EL (cell line): ENCODE measurements around the gene AMN1.
"Not testable (repeated sequence)": the region's sequence is repeated elsewhere in the genome, so short reads cannot be mapped to it uniquely, and the experiment has no call there.

Experiments
- DNase-seq: peaks from one replicate; pipeline ENCODE4 v3.0.0-alpha.2; 2016

Gene AMN1

DNA sequence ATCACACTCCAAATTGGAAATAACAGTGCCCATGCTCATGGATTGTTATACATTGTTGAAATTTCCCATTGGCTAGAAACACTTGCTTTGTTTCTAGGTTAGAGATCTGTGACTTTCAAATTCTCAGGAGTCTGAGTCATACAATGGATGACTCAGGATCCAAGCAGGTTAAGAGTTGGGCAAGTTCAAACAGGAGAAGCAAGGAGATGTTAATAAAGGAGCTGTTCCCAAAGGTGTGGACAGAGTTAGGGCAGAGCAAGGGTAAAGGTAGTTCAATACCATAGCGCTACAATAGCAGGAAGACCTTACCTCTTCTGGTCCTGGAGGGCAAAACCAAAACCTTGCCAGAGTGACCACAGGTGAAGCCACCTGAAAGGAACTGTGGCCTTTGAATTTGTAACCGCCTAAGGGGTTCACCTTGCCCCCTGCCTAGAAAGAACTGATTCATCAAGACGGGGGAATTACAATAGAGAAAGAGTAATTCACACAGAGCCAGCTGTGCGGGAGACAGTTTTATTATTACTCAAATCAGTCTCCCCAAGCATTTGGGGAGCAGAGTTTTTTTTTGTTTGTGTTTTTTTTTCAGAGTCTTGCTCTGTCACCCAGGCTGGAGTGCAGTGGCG is 4.2 kb upstream of the AMN1 start:
- peak; percentile 89 for DNase-seq

- not testable (repeated sequence) for DNase-seq
Observed at GRCh38 chr12:31731203-31731602, 2.4 kb upstream of the AMN1 start.

DNA sequence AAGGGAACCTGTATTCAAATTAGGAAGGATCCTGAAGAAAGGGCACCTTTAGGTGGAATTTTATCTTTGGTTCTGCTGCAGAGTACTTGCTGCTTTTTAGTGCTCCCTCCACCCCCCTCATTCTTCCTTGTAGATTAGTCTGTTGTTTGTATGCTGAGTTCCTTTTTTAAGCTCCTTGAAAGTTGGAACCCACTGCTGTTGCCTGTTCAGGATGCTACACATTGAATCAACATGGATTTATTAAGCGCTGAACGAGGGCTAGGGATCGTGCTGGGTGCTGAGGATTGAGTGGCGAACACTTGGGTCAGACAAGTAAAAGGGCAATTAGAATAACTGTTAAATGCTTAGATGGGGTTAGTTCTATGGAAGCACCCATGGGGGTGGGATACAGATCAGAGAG is 884 bp upstream of the AMN1 start:
- DNase-seq: no peak

GRCh38 chr12:31728289-31728916 is 418 bp downstream of the AMN1 start:
- no peak for DNase-seq

DNA sequence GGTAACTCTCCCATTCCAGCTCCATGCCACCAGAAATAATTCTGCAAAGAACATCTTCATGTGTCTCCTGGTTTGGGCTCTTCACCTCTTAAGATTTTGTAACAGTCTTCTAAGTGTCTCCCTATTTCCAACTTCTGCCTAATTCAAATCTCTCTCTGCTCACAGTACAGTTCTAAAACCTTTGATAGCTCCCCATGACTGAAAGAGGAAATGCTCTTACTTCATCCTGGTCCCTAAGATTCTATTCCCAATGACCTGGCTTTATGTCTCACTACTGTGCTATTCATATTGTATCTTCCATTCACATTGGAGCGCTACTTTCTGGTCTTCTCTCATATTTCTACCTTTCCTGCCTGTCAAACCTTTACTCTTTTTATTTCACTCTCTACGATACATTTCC is 1.6 kb downstream of the AMN1 start:
- DNase-seq: no peak

- DNase-seq: no peak
Observed at GRCh38 chr12:31726575-31726974, 2.2 kb downstream of the AMN1 start.

DNA sequence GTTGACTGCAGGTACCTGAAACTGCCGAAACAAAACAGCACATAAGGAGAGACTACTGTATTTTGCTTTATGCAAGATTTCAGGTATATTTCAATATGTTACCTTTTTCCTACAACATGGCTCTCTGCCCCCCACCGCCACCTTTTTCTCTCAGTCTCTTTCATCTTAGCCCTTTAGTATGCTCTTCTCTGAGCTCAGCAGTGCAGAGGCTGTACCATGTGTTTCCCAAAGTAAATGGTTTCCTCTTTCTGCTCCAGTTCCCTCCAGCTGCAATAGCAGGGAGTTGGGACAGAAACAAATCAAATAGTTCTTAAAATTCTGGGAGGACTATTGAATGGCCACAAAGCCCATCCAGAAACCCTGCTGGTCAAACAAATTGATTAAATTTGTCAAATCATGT is 4.3 kb downstream of the AMN1 start:
- DNase-seq: no peak

DNA sequence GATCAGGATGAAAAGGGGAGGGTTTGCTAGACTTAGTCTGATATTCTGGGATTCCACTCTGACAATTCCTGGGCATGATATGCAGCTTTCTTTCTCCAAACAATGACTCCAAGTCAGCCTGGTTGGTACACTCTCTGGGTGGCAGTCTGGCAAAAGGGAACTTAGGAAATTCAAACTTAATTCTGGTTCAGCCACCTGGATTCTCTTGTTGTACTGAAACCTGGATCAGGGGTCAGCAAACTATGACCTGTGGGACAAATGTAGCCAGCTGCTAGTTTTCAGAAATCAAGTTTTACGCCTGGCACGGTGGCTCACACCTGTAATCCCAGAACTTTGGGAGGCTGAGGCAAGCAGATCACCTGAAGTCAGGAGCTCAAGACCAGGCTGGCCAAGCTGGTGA is 6.2 kb downstream of the AMN1 start:
- DNase-seq: no peak

DNA sequence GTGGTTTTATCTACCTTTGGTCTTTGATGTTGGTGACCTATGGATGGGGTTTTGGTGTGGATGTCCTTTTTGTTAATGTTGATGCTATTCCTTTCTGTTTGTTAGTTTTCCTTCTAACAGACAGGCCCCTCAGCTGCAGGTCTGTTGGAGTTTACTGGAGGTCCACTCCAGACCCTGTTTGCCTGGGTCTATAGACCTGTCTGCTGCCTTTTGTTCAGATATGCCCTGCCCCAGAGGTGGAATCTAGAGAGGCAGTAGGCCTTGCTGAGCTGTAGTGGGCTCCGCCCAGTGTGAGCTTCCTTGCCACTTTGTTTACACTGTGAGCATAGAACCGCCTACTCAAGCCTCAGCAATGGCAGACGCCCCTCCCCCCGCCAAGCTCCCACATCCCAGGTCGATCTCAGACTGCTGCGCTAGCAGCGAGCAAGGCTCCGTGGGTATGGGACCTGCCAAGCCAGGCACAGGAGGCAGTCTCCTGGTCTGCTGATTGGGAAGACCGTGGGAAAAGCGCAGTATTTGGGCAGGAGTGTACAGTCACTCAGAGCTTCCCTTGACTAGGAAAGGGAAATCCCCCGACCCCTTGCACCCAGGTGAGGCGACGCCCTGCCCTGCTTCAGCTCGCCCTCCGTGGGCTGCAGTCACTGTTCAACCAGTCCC is 10.2 kb downstream of the AMN1 start:
- DNase-seq: not testable (repeated sequence)

GRCh38 chr12:31716998-31717397 is 11.8 kb downstream of the AMN1 start:
- DNase-seq: not testable (repeated sequence)

GRCh38 chr12:31715283-31715825 is 13.5 kb downstream of the AMN1 start:
- DNase-seq: no peak

DNA sequence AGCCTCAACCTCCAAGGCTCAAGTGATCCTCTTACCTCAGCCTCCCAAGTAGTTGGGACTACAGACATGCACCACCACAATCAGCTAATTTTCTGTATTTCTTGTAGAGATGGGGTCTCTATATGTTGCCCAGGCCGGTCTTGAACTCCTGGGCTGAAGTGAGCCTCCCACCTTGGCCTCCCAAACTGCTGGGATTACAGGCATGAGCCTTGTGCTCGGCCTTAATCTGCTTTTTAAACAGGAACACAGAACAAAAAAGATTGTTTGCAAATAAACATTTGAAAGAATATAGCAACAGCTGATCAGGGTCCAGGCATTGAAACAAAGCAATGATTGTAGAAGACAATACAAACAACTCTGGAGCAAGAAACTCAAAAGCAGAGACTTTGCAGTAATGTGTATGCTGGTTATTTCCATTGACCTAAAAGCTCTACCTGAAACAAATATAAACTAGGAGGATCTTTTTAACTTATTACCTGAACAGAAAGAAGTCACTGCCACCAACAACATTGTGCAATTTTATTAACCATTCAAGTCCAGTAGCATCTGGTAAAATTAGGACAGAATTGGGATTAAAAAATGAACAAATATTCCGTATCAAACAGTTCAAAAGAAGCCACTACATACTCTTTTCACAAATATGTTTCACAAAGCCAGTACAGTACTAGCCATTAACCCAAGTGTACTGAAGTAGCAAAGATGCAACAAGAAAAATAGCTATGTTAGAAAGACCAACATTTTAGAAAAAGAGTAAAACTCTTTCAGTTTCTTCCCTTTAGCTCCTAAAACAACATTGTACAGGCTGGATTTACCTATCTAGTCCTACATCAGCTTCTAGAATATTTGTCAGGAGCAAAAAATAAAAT is 14.2 kb downstream of the AMN1 start:
- DNase-seq: no peak

- no peak for DNase-seq
Observed at GRCh38 chr12:31712877-31713276, 15.9 kb downstream of the AMN1 start.

- no peak for DNase-seq
Observed at GRCh38 chr12:31710021-31710818, 18.6 kb downstream of the AMN1 start.

DNA sequence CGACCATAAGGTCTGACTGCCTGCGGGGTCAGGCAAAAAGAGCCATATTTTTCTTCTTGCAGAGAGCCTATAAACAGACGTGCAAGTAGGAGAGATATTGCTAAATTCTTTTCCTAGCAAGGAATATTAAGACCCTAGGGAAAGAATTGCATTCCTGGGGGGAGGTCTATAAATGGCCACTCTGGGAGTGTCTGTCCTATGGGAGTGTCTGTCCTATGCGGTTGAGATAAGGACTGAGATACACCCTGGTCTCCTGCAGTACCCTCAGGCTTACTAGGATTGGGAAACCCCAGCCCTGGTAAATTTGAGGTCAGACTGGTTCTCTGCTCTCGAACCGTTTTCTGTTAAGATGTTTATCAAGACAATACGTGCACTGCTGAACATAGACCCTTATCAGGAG is 20.7 kb downstream of the AMN1 start:
- DNase-seq: not testable (repeated sequence)

- no peak for DNase-seq
Observed at GRCh38 chr12:31705621-31706020, 23.2 kb downstream of the AMN1 start.

DNA sequence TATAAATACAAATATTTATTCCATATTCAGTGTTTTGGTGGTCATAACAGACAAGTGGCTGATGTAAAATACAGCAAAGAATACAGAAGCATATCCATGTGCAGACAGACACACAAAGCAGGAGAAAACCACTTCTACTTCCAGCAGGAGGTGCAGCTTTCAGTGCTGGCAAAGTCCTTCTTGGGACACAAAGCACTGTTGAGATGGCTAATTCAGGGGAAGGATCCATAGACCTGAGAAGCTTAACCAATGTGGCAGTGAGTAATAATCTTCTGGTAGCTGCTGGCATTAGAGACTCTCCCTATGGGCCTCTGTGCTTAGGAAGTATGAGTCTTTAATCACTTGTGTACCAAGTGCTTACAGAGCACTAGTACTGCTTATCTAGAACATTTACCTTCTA is 26.8 kb downstream of the AMN1 start:
- DNase-seq: peak; percentile 17

DNA sequence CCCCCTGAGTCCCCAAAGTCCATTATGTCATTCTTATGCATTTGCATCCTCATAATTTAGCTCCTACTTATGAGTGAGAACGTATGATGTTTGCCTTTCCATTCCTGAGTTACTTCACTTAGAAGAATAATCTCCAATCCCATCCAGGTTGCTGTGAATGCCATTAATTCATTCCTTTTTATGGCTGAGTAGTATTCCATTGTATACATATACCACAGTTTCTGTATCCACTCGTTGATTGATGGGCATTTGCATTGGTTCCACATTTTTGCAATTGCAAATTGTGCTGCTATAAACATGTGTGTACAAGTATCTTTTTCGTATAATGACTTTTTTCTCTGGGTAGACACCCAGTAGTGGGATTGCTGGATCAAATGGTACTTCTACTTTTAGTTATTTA is 38.9 kb downstream of the AMN1 start:
- DNase-seq: not testable (repeated sequence)

DNA sequence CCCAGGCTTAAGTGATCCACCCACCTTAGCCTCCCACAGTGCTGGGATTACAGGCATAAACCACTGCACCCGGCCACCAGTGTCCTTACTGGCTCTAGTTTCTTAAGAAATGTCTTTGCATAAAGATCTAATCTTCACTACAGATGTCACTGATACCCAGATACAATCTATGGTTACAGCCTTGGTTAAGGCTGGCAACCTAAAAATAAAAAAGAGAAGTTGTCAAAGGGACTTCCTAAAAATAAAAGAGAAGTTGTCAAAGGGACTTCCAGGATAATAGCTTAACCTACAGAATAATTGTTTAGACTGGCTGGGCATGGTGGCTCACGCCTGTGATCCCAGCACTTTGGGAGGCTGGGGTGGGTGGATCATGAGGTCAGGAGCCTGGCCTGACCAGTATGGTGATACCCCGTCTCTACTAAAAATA is 41.7 kb downstream of the AMN1 start:
- no peak for DNase-seq

DNA sequence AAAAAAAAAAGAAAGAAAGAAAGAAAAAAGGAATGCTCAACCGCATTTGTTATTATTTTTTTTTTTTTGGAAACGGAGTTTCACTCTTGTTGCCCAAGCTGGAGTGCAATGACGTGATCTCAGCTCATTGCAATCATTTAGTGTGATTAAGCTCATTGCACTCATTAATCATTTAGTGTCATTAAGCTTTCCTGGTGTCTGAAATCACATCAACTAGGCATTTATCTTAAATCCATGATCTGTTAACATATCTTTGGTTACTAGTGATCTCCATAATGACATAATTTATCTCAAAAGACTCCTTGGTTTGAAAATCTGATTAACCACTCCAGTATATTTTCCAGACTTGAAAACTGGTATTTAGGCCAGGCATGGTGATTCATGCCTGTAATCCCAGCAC is 43.0 kb downstream of the AMN1 start:
- no peak for DNase-seq

- DNase-seq: peak; percentile 79
Observed at GRCh38 chr12:31682136-31682962, 46.5 kb downstream of the AMN1 start.
